Tibial nerve (tissue), 3 donors: Measurements from ENCODE around the gene C12orf56.

Experiments
- POLR2A ChIP-seq, 2 donors: fragments of 450-650 bp; IDR thresholded peaks; one replicate each; pipeline ENCODE4 v1.6.1; 2017; ENCODE audit warnings: antibody characterized with exemption in 2 of 2, mild to moderate bottlenecking in 2 of 2, moderate library complexity in 2 of 2
- TF ChIP-seq, protein P1 (sequence below), 5 experiments: fragments of 200-600 bp in 3 of 5; fragments of 450-650 bp in 2 of 5; sonication (generic) in 3 of 5; IDR thresholded peaks; one replicate each; pipeline ENCODE4 v1.5.1; 2016 to 2019; ENCODE audit warnings: antibody characterized with exemption in 5 of 5, mild to moderate bottlenecking in 3 of 5, moderate library complexity in 2 of 5

DNA sequence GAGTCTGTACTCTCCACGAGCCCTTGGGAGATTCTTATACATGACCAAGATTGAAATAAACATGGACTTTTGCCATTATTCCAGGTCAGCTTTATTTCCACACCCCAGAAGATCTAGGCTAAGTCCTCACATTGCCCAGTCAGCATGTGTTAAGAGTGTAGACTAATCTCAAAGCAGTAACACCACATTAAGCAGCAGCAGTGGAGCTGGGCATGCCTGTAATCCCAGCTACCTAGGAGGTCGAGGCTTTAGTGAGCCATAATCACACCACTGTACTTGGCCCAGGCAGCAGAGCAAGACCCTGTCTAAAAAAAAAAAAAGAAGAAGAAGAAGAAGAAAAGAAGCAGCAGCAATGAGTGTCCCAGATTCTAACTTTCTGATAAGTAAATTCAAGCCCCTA, 65.5 kb downstream of the C12orf56 start:
- TF ChIP-seq POLR2A (IDR thresholded peaks at IDR 0.05), result no peak
- TF ChIP-seq, protein P1, sequence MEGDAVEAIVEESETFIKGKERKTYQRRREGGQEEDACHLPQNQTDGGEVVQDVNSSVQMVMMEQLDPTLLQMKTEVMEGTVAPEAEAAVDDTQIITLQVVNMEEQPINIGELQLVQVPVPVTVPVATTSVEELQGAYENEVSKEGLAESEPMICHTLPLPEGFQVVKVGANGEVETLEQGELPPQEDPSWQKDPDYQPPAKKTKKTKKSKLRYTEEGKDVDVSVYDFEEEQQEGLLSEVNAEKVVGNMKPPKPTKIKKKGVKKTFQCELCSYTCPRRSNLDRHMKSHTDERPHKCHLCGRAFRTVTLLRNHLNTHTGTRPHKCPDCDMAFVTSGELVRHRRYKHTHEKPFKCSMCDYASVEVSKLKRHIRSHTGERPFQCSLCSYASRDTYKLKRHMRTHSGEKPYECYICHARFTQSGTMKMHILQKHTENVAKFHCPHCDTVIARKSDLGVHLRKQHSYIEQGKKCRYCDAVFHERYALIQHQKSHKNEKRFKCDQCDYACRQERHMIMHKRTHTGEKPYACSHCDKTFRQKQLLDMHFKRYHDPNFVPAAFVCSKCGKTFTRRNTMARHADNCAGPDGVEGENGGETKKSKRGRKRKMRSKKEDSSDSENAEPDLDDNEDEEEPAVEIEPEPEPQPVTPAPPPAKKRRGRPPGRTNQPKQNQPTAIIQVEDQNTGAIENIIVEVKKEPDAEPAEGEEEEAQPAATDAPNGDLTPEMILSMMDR (IDR thresholded peaks at IDR 0.05), result no peak
